Measurements from ENCODE around the gene TIAM2.

- TF ChIP-seq MAZ (CRISPR knock-in tag; conservative IDR thresholded peaks at IDR 0.05 in 1 of 2, IDR thresholded peaks at IDR 0.05 in 1 of 2): no peak
- no peak for TF ChIP-seq FIP1L1 (IDR thresholded peaks at IDR 0.05; ENCODE audit: low read depth, low read length, poor library complexity, severe bottlenecking)
- TF ChIP-seq FOSL1 (tag; conservative IDR thresholded peaks at IDR 0.05): no peak
- TF ChIP-seq GABPA (tag; conservative IDR thresholded peaks at IDR 0.05; ENCODE audit: low read depth): no peak
Observed at GRCh38 chr6:154974485-154975149, 20.5 kb upstream of the TIAM2 start.

All from K562 (cell line).